Activated B cell treated with CpG ODN at 0.5 μM for 24 hours (primary cell): Measurements from ENCODE around the gene ANO8. TPM values are rescaled to one million over a fixed set of nuclear protein-coding genes. Genes with fewer than 3 reads are reported as not detected.
"Not testable (repeated sequence)": the region's sequence is repeated elsewhere in the genome, so short reads cannot be mapped to it uniquely, and the experiment has no call there.

ENCODE experiments used
- ATAC-seq: fragments of 200-7000 bp; cut with Tn5 transposase; one replicate; pipeline ENCODE4 v1.10.0; 2021; ENCODE audit warnings: low read depth, mild to moderate bottlenecking, moderate library complexity
- CTCF ChIA-PET: fragments of 350-600 bp; sonication (Branson Sonifier 250); formaldehyde crosslinking; loops from one replicate; lab custom pipeline; 2021; ENCODE audit warnings: antibody characterized with exemption; lab: Charles Lee
- POLR2A ChIA-PET: fragments of 350-600 bp; sonication (Branson Sonifier 250); formaldehyde crosslinking; loops from one replicate; lab custom pipeline; 2021; ENCODE audit warnings: antibody characterized with exemption; lab: Charles Lee
- DNase-seq: peaks from one replicate; pipeline ENCODE4 v3.0.0; 2022
- H3K27ac Mint-ChIP-seq: one replicate; pipeline ENCODE4 v1.8.0; 2020; ENCODE audit warnings: mixed read lengths
- H3K27me3 Mint-ChIP-seq: one replicate; pipeline ENCODE4 v1.8.0; 2021; ENCODE audit warnings: mixed read lengths
- H3K36me3 Mint-ChIP-seq: one replicate; pipeline ENCODE4 v1.8.0; 2021; ENCODE audit warnings: low read depth, mixed read lengths
- H3K4me1 Mint-ChIP-seq: one replicate; pipeline ENCODE4 v1.8.0; 2021; ENCODE audit warnings: mixed read lengths
- H3K4me3 Mint-ChIP-seq: one replicate; pipeline ENCODE4 v1.8.0; 2020; ENCODE audit warnings: mild to moderate bottlenecking, mixed read lengths
- H3K9me3 Mint-ChIP-seq: one replicate; pipeline ENCODE4 v1.8.0; 2020; ENCODE audit warnings: mixed read lengths
- intact Hi-C: fragments of 100-400 bp; cut with micrococcal nuclease; formaldehyde crosslinking; loops from one replicate; pipeline ENCODE4 v1.15.1; 2024
- total RNA-seq: library from RNA; stranded (reverse); gene quantifications from 2 replicates; pipeline ENCODE4 v1.2.3, GENCODE V29; 2022
- TF ChIP-seq, protein P1 (sequence below): fragments of 200-600 bp; IDR thresholded peaks from one replicate; pipeline ENCODE4 v1.8.0; 2022; ENCODE audit warnings: antibody characterized with exemption, mild to moderate bottlenecking

ANO8 gene
- total RNA-seq, 1 donor from 2014 or later, result 2.2 TPM

DNA sequence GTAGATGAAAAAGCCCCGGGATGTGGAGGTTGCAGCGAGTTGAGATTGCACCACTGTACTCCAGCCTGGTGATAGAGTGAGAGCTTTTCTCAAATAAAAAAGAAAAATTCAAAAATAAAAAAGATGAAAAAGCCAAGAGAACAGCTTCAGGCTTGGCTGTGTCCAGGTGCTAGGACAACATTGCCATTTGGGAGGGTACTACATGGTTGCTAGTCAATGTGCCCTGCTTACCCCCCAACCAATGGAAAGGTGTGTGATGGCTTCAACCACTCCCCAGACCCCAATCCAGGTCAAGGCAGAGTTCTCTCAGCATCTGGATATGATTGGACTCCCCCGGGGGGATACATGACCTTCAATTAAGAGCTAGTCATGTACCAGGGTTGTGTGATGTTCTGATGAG, 55.2 kb downstream of the ANO8 start:
- TF ChIP-seq, protein P1, sequence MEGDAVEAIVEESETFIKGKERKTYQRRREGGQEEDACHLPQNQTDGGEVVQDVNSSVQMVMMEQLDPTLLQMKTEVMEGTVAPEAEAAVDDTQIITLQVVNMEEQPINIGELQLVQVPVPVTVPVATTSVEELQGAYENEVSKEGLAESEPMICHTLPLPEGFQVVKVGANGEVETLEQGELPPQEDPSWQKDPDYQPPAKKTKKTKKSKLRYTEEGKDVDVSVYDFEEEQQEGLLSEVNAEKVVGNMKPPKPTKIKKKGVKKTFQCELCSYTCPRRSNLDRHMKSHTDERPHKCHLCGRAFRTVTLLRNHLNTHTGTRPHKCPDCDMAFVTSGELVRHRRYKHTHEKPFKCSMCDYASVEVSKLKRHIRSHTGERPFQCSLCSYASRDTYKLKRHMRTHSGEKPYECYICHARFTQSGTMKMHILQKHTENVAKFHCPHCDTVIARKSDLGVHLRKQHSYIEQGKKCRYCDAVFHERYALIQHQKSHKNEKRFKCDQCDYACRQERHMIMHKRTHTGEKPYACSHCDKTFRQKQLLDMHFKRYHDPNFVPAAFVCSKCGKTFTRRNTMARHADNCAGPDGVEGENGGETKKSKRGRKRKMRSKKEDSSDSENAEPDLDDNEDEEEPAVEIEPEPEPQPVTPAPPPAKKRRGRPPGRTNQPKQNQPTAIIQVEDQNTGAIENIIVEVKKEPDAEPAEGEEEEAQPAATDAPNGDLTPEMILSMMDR, result no peak
- Mint-ChIP-seq H3K27me3 (no peaks in the 10 kb centered on the region), H3K4me1 (peaks cover 12% of the 10 kb centered on the region), H3K36me3 (peaks cover 32% of the 10 kb centered on the region), H3K9me3 (no peaks in the 10 kb centered on the region), H3K27ac (no peak overlapping the region), H3K4me3 (no peak overlapping the region)
- intact Hi-C loops, result no loop called here
- ATAC-seq (no peak), DNase-seq (no peak)
- POLR2A ChIA-PET, result interaction anchor here (1.1 to 4.5 kb wide), 2 partner anchors 12 to 24 kb away, joined by 3 to 40 read pairs; partner anchors contain the start of genes ABHD8 and BABAM1
- CTCF ChIA-PET, result interaction anchor here (0.6 to 2.7 kb wide), 2 partner anchors 10 to 19 kb away, joined by 3 to 19 read pairs; no protein-coding TSS in a partner anchor

DNA sequence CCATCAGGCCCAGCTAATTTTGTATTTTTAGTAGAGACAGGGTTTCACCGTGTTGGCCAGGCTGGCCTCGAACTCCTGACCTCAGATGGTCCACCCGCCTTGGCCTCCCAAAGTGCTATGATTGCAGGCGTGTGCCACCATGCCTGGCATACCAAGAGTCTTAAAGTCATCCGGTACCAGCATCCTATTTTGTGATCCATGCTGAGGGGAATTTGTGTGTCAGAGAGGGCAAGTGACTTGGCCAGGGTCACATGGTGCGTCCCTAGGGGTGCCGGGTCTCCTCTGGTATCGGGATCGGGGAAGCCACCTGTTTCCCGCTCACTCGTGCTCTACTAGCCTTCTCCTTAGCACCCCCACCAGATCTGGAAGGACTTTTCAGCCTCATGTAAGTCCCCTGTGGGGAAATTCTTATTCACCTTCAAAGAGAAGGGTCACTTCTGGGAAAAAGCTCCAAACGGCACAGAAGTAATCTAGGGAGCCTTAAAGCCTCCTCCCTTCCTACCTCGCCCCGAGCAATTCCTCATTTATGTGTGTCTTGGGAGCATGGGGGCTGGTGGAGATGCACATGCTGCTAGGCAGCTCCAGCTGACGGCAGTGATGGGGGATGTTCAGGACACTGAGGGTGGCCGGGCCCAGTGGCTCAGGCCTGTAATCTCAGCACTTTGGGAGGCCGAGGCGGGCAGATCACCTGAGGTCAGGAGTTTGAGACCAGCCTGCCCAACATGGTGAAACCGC, 59.0 kb downstream of the ANO8 start:
- intact Hi-C loops, result no loop called here
- H3K4me1 Mint-ChIP-seq, result no peaks in the 10 kb centered on the region
- DNase-seq (no peak), ATAC-seq (no peak)
- no peak overlapping the region for H3K27ac Mint-ChIP-seq
- peaks cover 51% of the 10 kb centered on the region for H3K36me3 Mint-ChIP-seq
- no peaks in the 10 kb centered on the region for H3K27me3 Mint-ChIP-seq
- TF ChIP-seq, protein P1, result no peak
- H3K9me3 Mint-ChIP-seq, result no peaks in the 10 kb centered on the region
- CTCF ChIA-PET, result no interaction called here
- no peak overlapping the region for H3K4me3 Mint-ChIP-seq
- POLR2A ChIA-PET, result interaction anchor here (0.8 kb wide), 1 partner anchor 9 kb away, joined by 3 read pairs; the partner anchor contains the start of gene BABAM1

DNA sequence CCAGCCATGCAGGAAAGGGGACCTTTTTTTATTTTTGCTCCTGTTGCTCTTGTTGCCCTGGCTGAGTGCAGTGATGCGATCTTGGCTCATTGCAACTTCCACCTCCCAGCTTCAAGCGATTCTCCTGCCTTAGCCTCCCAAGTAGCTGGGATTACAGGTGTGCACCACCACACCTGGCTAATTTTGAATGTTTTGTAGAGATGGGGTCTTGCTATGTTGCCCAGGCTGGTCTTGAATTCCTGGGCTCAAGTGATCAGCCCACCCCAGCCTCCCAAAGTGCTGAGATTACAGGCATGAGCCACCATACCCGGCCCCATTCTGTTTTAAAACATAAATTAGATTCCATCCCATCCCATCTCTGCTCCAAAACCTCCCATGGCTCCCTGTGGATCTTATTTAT, 59.8 kb downstream of the ANO8 start:
- H3K27ac Mint-ChIP-seq, CTCF ChIA-PET, POLR2A ChIA-PET, H3K9me3 Mint-ChIP-seq, ATAC-seq, H3K4me3 Mint-ChIP-seq, DNase-seq, intact Hi-C loops, H3K27me3 Mint-ChIP-seq, H3K4me1 Mint-ChIP-seq: not testable (repeated sequence)
- peaks cover 58% of the 10 kb centered on the region for H3K36me3 Mint-ChIP-seq

Other genes with a start within 250 kb of the ANO8 start
- 41.9 and 43.4 TPM in 2 replicates for gene USE1, start 119.5 kb downstream of the ANO8 start, total RNA-seq
- gene OCEL1, start 108.6 kb downstream of the ANO8 start, total RNA-seq, result 22.4 and 25.8 TPM in 2 replicates
- gene NR2F6, start 88.9 kb downstream of the ANO8 start, total RNA-seq, result 4.3 and 4.6 TPM in 2 replicates
- gene USHBP1, start 70.1 kb downstream of the ANO8 start, total RNA-seq, result 0.42 and 0.44 TPM in 2 replicates
- 121 and 135 TPM in 2 replicates for gene BABAM1, start 67.4 kb downstream of the ANO8 start, total RNA-seq
- gene ANKLE1, start 53.0 kb downstream of the ANO8 start, total RNA-seq, result 7.9 and 9.1 TPM in 2 replicates
- 5.4 and 6.6 TPM in 2 replicates for gene ABHD8, start 31.4 kb downstream of the ANO8 start, total RNA-seq
- 38.2 and 46.1 TPM in 2 replicates for gene MRPL34, start 29.0 kb downstream of the ANO8 start, total RNA-seq
- 31.1 and 31.7 TPM in 2 replicates for gene DDA1, start 25.3 kb downstream of the ANO8 start, total RNA-seq
- gene GTPBP3, start 2.7 kb upstream of the ANO8 start, total RNA-seq, result 32.4 and 40.2 TPM in 2 replicates
- 0.84 TPM in 1 of 2 replicates, not detected in the other for gene PLVAP, start 42.5 kb upstream of the ANO8 start, total RNA-seq
- 1.7 and 3.9 TPM in 2 replicates for gene CCDC194, start 59.3 kb upstream of the ANO8 start, total RNA-seq
- 120 and 121 TPM in 2 replicates for gene BST2, start 70.8 kb upstream of the ANO8 start, total RNA-seq
- 22.8 and 23.3 TPM in 2 replicates for gene MVB12A, start 85.2 kb upstream of the ANO8 start, total RNA-seq
- gene TMEM221, start 113.8 kb upstream of the ANO8 start, total RNA-seq, result not detected in 2 replicates
- gene NXNL1, start 126.1 kb upstream of the ANO8 start, total RNA-seq, result not detected in 2 replicates
- gene SLC27A1, start 135.7 kb upstream of the ANO8 start, total RNA-seq, result 4.3 and 4.6 TPM in 2 replicates
- 107 and 111 TPM in 2 replicates for gene PGLS, start 176.8 kb upstream of the ANO8 start, total RNA-seq
- 69.2 and 80.3 TPM in 2 replicates for gene COLGALT1, start 220.8 kb upstream of the ANO8 start, total RNA-seq